H1 (cell line): ENCODE results near the gene SMAD6. TPM values are rescaled to one million over a fixed set of nuclear protein-coding genes. Genes with fewer than 3 reads are reported as not detected.
A peak's percentile ranks its signal among the peaks of the same experiment; 100 is the strongest.

Source experiments
- CTCF ChIA-PET: fragments of 300-600 bp; sonication (Branson Sonifier 250); formaldehyde crosslinking; loops from one replicate; lab custom pipeline; 2021; ENCODE audit not compliant: partially characterized antibody; lab: Charles Lee
- POLR2A ChIA-PET: fragments of 300-600 bp; sonication (Branson Sonifier 250); formaldehyde crosslinking; loops from one replicate; lab custom pipeline; 2021; ENCODE audit warnings: inconsistent platforms; ENCODE audit not compliant: partially characterized antibody; lab: Charles Lee
- DNase-seq, 2 experiments: peaks; one replicate each; pipeline versions ENCODE4 v3.0.0 to v3.0.0-alpha.2; 2010 to 2022; ENCODE audit warnings: low spot score in 2 of 2, low read depth in 1 of 2, mixed read lengths in 1 of 2
- FAIRE-seq: peaks from 2 replicates; lab custom pipeline; 2011; peaks lifted over from hg19 to GRCh38; lab: Jason Lieb, UNC
- H2AFZ ChIP-seq: 2 replicates; pipeline ENCODE4 v1.8.1; 2012; ENCODE audit warnings: low read length, inconsistent platforms
- H2AK5ac ChIP-seq: 2 replicates; pipeline ENCODE4 v1.6.1; 2013; ENCODE audit warnings: low read depth, low read length
- H2BK120ac ChIP-seq: replicated peaks from 2 replicates; pipeline ENCODE3; 2013; ENCODE audit warnings: low read depth, low read length, inconsistent platforms
- H2BK12ac ChIP-seq: 2 replicates; pipeline ENCODE4 v1.6.1; 2013; ENCODE audit warnings: low read depth, low read length
- H2BK15ac ChIP-seq: 2 replicates; pipeline ENCODE4 v1.6.1; 2013; ENCODE audit warnings: low read length
- H2BK20ac ChIP-seq: 2 replicates; pipeline ENCODE4 v1.6.1; 2013; ENCODE audit warnings: low read length
- H2BK5ac ChIP-seq: 2 replicates; pipeline ENCODE4 v1.6.1; 2013; ENCODE audit warnings: low read depth, low read length
- H3K14ac ChIP-seq: 2 replicates; pipeline ENCODE4 v1.6.1; 2013; ENCODE audit warnings: inconsistent platforms; ENCODE audit not compliant: insufficient read length
- H3K18ac ChIP-seq: 2 replicates; pipeline ENCODE4 v1.6.1; 2013; ENCODE audit warnings: low read length; ENCODE audit errors: extremely low read depth
- H3K23ac ChIP-seq: 2 replicates; pipeline ENCODE4 v1.6.1; 2013; ENCODE audit warnings: inconsistent platforms; ENCODE audit not compliant: insufficient read length
- H3K23me2 ChIP-seq: 2 replicates; pipeline ENCODE4 v1.6.1; 2013; ENCODE audit warnings: low read depth, low read length
- H3K27ac ChIP-seq: 2 replicates; pipeline ENCODE4 v1.6.1; 2011; ENCODE audit warnings: low read depth, low read length, inconsistent platforms
- H3K27me3 ChIP-seq, 4 experiments: replicated peaks in 1 of 4; 1 replicate in 1 of 4; 2 replicates in 3 of 4; pipeline versions ENCODE4 v1.6.1 to v1.8.1; 2011 to 2013; ENCODE audit warnings: low read length in 3 of 4, mild to moderate bottlenecking in 3 of 4, inconsistent platforms in 2 of 4, mixed read lengths in 2 of 4, moderate library complexity in 1 of 4; ENCODE audit not compliant: control insufficient read depth in 3 of 4, insufficient read depth in 3 of 4; ENCODE audit errors: extremely low read depth in 1 of 4
- H3K36me3 ChIP-seq, 4 experiments: 2 replicates each; pipeline versions ENCODE4 v1.6.1 to v1.8.1; 2011 to 2013; ENCODE audit warnings: mild to moderate bottlenecking in 4 of 4, low read length in 3 of 4, moderate library complexity in 2 of 4, control low read depth in 1 of 4, inconsistent platforms in 1 of 4; ENCODE audit not compliant: insufficient read depth in 4 of 4, control insufficient read depth in 2 of 4
- H3K4ac ChIP-seq: replicated peaks from 2 replicates; pipeline ENCODE3; 2013; ENCODE audit warnings: low read length, low read depth, mixed read lengths, inconsistent platforms; ENCODE audit not compliant: insufficient read length
- H3K4me1 ChIP-seq, 4 experiments: replicated peaks in 1 of 4; 1 replicate in 1 of 4; 2 replicates in 3 of 4; pipeline versions ENCODE4 v1.6.1 to v1.8.1; 2011 to 2013; ENCODE audit warnings: low read length in 3 of 4, inconsistent platforms in 2 of 4, mixed read lengths in 1 of 4; ENCODE audit not compliant: insufficient read depth in 4 of 4, control insufficient read depth in 3 of 4
- H3K4me2 ChIP-seq, 2 experiments: 2 replicates each; pipeline versions ENCODE4 v1.6.1 to v1.8.1; 2011 to 2013; ENCODE audit warnings: low read depth in 2 of 2, low read length in 2 of 2, control low read depth in 1 of 2, inconsistent platforms in 1 of 2, mild to moderate bottlenecking in 1 of 2; ENCODE audit not compliant: insufficient read depth in 1 of 2
- H3K4me3 ChIP-seq, 4 experiments: fragments of 200-600, 300-600 bp in 1 of 4; sonication (generic), shearing (Covaris generic), sonication (Bioruptor Twin) in 1 of 4; 2 replicates each; pipeline versions ENCODE4 v1.5.1 to v1.8.1; 2011 to 2016; ENCODE audit warnings: low read length in 4 of 4, low read depth in 3 of 4, control low read depth in 2 of 4, inconsistent platforms in 2 of 4, mild to moderate bottlenecking in 2 of 4, mixed read lengths in 1 of 4, moderate library complexity in 1 of 4; ENCODE audit not compliant: insufficient read depth in 2 of 4; ENCODE audit errors: extremely low read depth in 1 of 4
- H3K56ac ChIP-seq: replicated peaks from 2 replicates; pipeline ENCODE3; 2013; ENCODE audit warnings: low read depth, mild to moderate bottlenecking, mixed read lengths, low read length, inconsistent platforms; ENCODE audit not compliant: insufficient read length
- H3K79me1 ChIP-seq: 2 replicates; pipeline ENCODE4 v1.6.1; 2013; ENCODE audit warnings: low read depth, low read length, control low read depth
- H3K79me2 ChIP-seq, 2 experiments: 2 replicates each; pipeline versions ENCODE4 v1.6.1 to v1.8.1; 2012 to 2013; ENCODE audit warnings: low read length in 2 of 2, mild to moderate bottlenecking in 2 of 2, inconsistent platforms in 1 of 2; ENCODE audit not compliant: insufficient read depth in 2 of 2, control insufficient read depth in 1 of 2
- H3K9ac ChIP-seq, 4 experiments: replicated peaks in 1 of 4; 1 replicate in 1 of 4; 2 replicates in 3 of 4; pipeline versions ENCODE4 v1.6.1 to v1.8.1; 2011 to 2013; ENCODE audit warnings: low read depth in 3 of 4, low read length in 3 of 4, control low read depth in 2 of 4, mild to moderate bottlenecking in 2 of 4, moderate library complexity in 2 of 4, inconsistent platforms in 1 of 4; ENCODE audit errors: extremely low read depth in 1 of 4
- H3K9me3 ChIP-seq, 2 experiments: 2 replicates each; pipeline versions ENCODE4 v1.6.1 to v1.8.1; 2012 to 2013; ENCODE audit warnings: mild to moderate bottlenecking in 2 of 2, moderate library complexity in 2 of 2, control low read depth in 1 of 2, inconsistent platforms in 1 of 2, low read depth in 1 of 2, low read length in 1 of 2, mixed read lengths in 1 of 2; ENCODE audit not compliant: insufficient read depth in 2 of 2
- H4K20me1 ChIP-seq, 2 experiments: replicated peaks in 1 of 2; 2 replicates each; pipeline versions ENCODE3 to v1.8.1; 2011 to 2013; ENCODE audit warnings: inconsistent platforms in 2 of 2, low read length in 2 of 2, mild to moderate bottlenecking in 1 of 2; ENCODE audit not compliant: insufficient read depth in 2 of 2, control insufficient read depth in 1 of 2
- H4K5ac ChIP-seq: 2 replicates; pipeline ENCODE4 v1.6.1; 2013; ENCODE audit warnings: low read length, low read depth, mixed read lengths, inconsistent platforms; ENCODE audit not compliant: insufficient read length
- H4K8ac ChIP-seq: 2 replicates; pipeline ENCODE4 v1.8.0; 2013; ENCODE audit warnings: mild to moderate bottlenecking, moderate library complexity, low read length, inconsistent platforms; ENCODE audit not compliant: insufficient read depth; ENCODE audit errors: extremely low read depth
- H4K91ac ChIP-seq: replicated peaks from 2 replicates; pipeline ENCODE3; 2013; ENCODE audit warnings: low read length, mixed read lengths, inconsistent platforms; ENCODE audit not compliant: insufficient read length
- EZH2 ChIP-seq: fragments of 200-600 bp; sonication (generic); IDR thresholded peaks from 2 replicates; pipeline ENCODE4 v1.7.1; 2012; ENCODE audit warnings: low read depth, mild to moderate bottlenecking, moderate library complexity, low read length, inconsistent platforms; ENCODE audit not compliant: severe bottlenecking
- GABPA ChIP-seq: IDR thresholded peaks from 2 replicates; pipeline ENCODE4 v1.6.1; 2011; ENCODE audit warnings: mild to moderate bottlenecking, low read length, moderate library complexity, borderline replicate concordance; ENCODE audit not compliant: insufficient read depth
- GTF2F1 ChIP-seq: IDR thresholded peaks from 2 replicates; pipeline ENCODE4 v1.6.1; 2012; ENCODE audit warnings: low read depth, low read length, improper control_type of control experiment, borderline replicate concordance
- HDAC2 ChIP-seq, 2 experiments: fragments of 300-600 bp in 1 of 2; sonication (generic) in 1 of 2; IDR thresholded peaks; 2 replicates each; pipeline ENCODE4 v1.6.1; 2011 to 2012; ENCODE audit warnings: low read depth in 2 of 2, low read length in 2 of 2, mild to moderate bottlenecking in 2 of 2, moderate library complexity in 2 of 2, borderline replicate concordance in 1 of 2, inconsistent platforms in 1 of 2
- KDM5A ChIP-seq: fragments of 200-600 bp; IDR thresholded peaks from 2 replicates; pipeline ENCODE4 v1.7.1; 2012; ENCODE audit warnings: mild to moderate bottlenecking, low read length, inconsistent platforms, mixed read lengths
- POLR2A ChIP-seq, 2 experiments: IDR thresholded peaks; 1 replicate in 1 of 2; 2 replicates in 1 of 2; pipeline ENCODE4 v1.6.1; 2011; ENCODE audit warnings: low read depth in 2 of 2, low read length in 2 of 2, mild to moderate bottlenecking in 2 of 2; ENCODE audit errors: control extremely low read depth in 1 of 2
- POLR2AphosphoS5 ChIP-seq: IDR thresholded peaks from 2 replicates; pipeline ENCODE4 v1.6.1; 2011; ENCODE audit warnings: low read depth, low read length
- RBBP5 ChIP-seq: IDR thresholded peaks from 2 replicates; pipeline ENCODE4 v1.7.1; 2012; ENCODE audit warnings: low read depth, mild to moderate bottlenecking, inconsistent platforms, low read length, moderate library complexity, borderline replicate concordance
- RXRA ChIP-seq: IDR thresholded peaks from 2 replicates; pipeline ENCODE4 v1.6.1; 2011; ENCODE audit warnings: low read depth, mild to moderate bottlenecking, low read length, moderate library complexity; ENCODE audit not compliant: insufficient read depth
- SIX5 ChIP-seq: IDR thresholded peaks from 2 replicates; pipeline ENCODE4 v1.6.1; 2011; ENCODE audit warnings: mild to moderate bottlenecking, low read depth, low read length
- SP4 ChIP-seq: IDR thresholded peaks from 2 replicates; pipeline ENCODE4 v1.6.1; 2012; ENCODE audit warnings: low read length, inconsistent platforms
- TAF1 ChIP-seq: IDR thresholded peaks from 2 replicates; pipeline ENCODE4 v1.6.1; 2011; ENCODE audit warnings: mild to moderate bottlenecking, low read depth, low read length
- TCF12 ChIP-seq: IDR thresholded peaks from 2 replicates; pipeline ENCODE4 v1.6.1; 2011; ENCODE audit warnings: low read depth, mild to moderate bottlenecking, low read length
- WGBS, 2 experiments: shearing (Covaris generic) in 1 of 2; methylation state at CpG; one replicate each; pipeline versions ENCODE4 v1.1.6 to v1.1.7; 2013 to 2015; ENCODE audit warnings: low lambda C conversion rate in 2 of 2, mixed read lengths in 2 of 2, inconsistent platforms in 1 of 2, low coverage in 1 of 2, missing lambda C conversion rate in 1 of 2; ENCODE audit not compliant: insufficient replicate concordance in 2 of 2, insufficient coverage in 1 of 2, insufficient read length in 1 of 2; ENCODE audit errors: extremely low coverage in 1 of 2, missing lambda C conversion rate in 1 of 2; 5-methylcytosine and 5-hydroxymethylcytosine counted together
- polyA plus RNA-seq, 7 experiments: library from polyadenylated mRNA; depleted of rRNA in 3 of 7; stranded (reverse) in 5 of 7; unstranded in 2 of 7; fragments of >200 nt in 5 of 7; fragments of 200-250 nt in 2 of 7; gene quantifications; 1 replicate in 5 of 7; 2 replicates in 1 of 7; 4 replicates in 1 of 7; pipeline versions ENCODE4 v1.2.1 to v1.2.3, GENCODE V29; 2011 to 2013; ENCODE audit warnings: missing spikeins in 2 of 7, mixed read lengths in 2 of 7
- total RNA-seq: library from RNA; stranded (reverse); fragmentation: NEBNext Ultra II Directional; extraction: Animal tissue kit (Norgen Biotek cat#: 25700); gene quantifications from 2 replicates; pipeline ENCODE4 v1.2.1, GENCODE V29; 2021

SMAD6 gene
- total and polyA plus RNA-seq, 2 of the 8 experiments (the other 6 are each of a cell fraction or from before 2014, with no cell fraction given), result 1.8 to 7.0 TPM

DNA sequence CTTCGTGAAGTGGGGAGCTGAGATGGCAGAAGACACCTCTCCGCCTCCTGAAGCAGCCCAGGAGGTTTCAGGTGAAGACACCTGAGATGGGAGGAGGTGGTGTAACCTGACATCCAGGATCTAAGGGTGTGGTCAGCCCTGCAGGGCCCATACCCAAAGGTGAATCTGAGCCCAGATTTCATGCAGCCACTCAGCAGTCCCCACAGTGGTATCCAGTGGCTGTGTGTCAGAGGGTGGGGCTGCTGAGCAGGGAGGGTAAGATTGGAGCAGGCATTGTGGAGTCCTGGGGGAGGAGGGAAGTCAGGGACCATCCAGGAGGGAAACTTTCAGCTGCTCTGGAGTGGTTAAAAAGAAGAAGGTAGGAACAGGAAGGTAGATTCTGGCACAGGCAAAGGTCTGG lies 46.0 kb upstream of the SMAD6 start:
- Histone ChIP-seq H2BK15ac (peak overlapping the region; percentile 75), H2BK20ac (0 out of 2 replicates have a peak overlapping the region, but pooled peaks have one; percentile 48), H4K20me1 (no peaks in the 10 kb centered on the region), H4K8ac (no peak overlapping the region), H3K14ac (no peak overlapping the region), H3K4ac (no peak overlapping the region), H3K79me2 (no peaks in the 10 kb centered on the region), H3K36me3 (no peaks in the 10 kb centered on the region), H4K91ac (peak overlapping the region; percentile 66), H3K23me2 (peaks cover 8% of the 10 kb centered on the region; the same call in 1 of the 2 replicates), H2AFZ (0 out of 2 replicates have a peak overlapping the region, but pooled peaks have one; percentile 18), H3K23ac (no peak overlapping the region), H3K9me3 (no peaks in the 10 kb centered on the region), H3K27ac (no peak overlapping the region), H3K4me1 (peaks cover 12 to 38% (median 24%) of the 10 kb centered on the region in 4 experiments), H4K5ac (no peak overlapping the region), H3K4me2 (peak overlapping the region; percentile 10 to 43; a peak in 1 of 4 replicates), H3K27me3 (peaks cover 0 to 2% (median 0%) of the 10 kb centered on the region in 4 experiments; a peak in 1 of 7 replicates), H2BK12ac (peak overlapping the region; percentile 93), H3K56ac (no peak overlapping the region), H3K18ac (peak overlapping the region; percentile 87; the same call in 1 of the 2 replicates), H3K4me3 (peak overlapping the region in 1 of 4 experiments; percentile 10; a peak in 1 of 8 replicates), H2BK5ac (no peak overlapping the region), H3K79me1 (no peaks in the 10 kb centered on the region), H2AK5ac (peak overlapping the region; percentile 24; the same call in 1 of the 2 replicates), H3K9ac (no peak overlapping the region), H2BK120ac (no peak overlapping the region)
- POLR2A ChIA-PET, result interaction anchor here (1.0 to 2.4 kb wide), 3 partner anchors 11 to 47 kb away, joined by 3 to 8 read pairs (median 3); no protein-coding TSS in a partner anchor
- CTCF ChIA-PET, result interaction anchor here (0.9 to 1.7 kb wide), 4 partner anchors 23 to 196 kb away, joined by 3 to 6 read pairs (median 4); partner anchors contain the start of gene SMAD6
- FAIRE-seq (no peak), DNase-seq (no peak)
- 100% methylated on average over 2 of the region's 2 CpGs; no CpG with 5 or more reads in 1 of the 2 experiments for WGBS, 2 experiments
- TF ChIP-seq TCF12 (no peak), SIX5 (no peak), RXRA (no peak), TAF1 (no peak), HDAC2 (IDR thresholded peaks at IDR 0.05; ENCODE audit: borderline replicate concordance in 1 of 2, low read depth in 2 of 2, low read length in 2 of 2) (no peak), RBBP5 (no peak), KDM5A (no peak), POLR2AphosphoS5 (no peak), GTF2F1 (no peak), GABPA (no peak), POLR2A (IDR thresholded peaks at IDR 0.05; ENCODE audit: control extremely low read depth in 1 of 2, low read depth in 2 of 2, low read length in 2 of 2) (no peak), EZH2 (no peak), SP4 (no peak)
